AG04449 (cell line): ENCODE measurements around the gene SLC22A17.

ENCODE experiments used
- CTCF ChIA-PET: fragments of 350-600 bp; formaldehyde crosslinking; extraction: SDS; loops from one replicate; lab custom pipeline; 2021; ENCODE audit warnings: antibody characterized with exemption; lab: Yijun Ruan, JAX
- POLR2A ChIA-PET: fragments of 400-600, 350-600 bp; formaldehyde crosslinking; extraction: SDS; loops from one replicate; lab custom pipeline; 2020; ENCODE audit warnings: antibody characterized with exemption, inconsistent platforms; lab: Yijun Ruan, JAX
- DNase-seq: peaks from one replicate; pipeline ENCODE4 v3.0.0-alpha.2; 2010; ENCODE audit warnings: low read depth, low spot score
- H3K4me3 ChIP-seq: 2 replicates; pipeline ENCODE4 v1.5.1; 2011; ENCODE audit warnings: low read depth, mild to moderate bottlenecking, control low read depth, low read length
- TF ChIP-seq, protein P1 (sequence below): IDR thresholded peaks from one replicate; pipeline ENCODE4 v1.5.1; 2011; ENCODE audit warnings: mild to moderate bottlenecking, moderate library complexity, low read length, control low read depth, inconsistent platforms; ENCODE audit not compliant: insufficient read depth; ENCODE audit errors: missing control alignments

Gene SLC22A17

DNA sequence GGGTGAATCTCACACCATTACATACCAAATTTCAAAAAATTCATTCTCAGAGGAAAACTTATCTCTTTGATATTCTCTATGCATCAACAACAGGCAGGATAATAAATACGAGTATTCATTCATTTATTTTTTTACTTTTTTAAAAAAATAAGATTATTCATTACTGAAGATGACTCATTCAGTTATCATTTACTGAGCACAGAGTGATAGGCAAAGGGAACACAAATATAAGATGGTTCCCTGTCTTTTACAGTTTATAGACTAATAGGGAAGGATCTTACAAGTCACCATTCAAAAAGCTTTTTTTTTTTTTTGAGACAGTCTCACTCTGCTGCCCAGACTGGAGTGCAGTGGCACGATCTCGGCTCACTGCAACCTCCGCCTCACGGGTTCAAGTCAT, 36.4 kb downstream of the SLC22A17 start:
- ChIA-PET CTCF (interaction anchor here (5.1 kb wide), 1 partner anchor 14 kb away, joined by 30 read pairs; the partner anchor contains the start of gene PPP1R3E), POLR2A (interaction anchor here (0.6 to 1.3 kb wide), 2 partner anchors 9 to 12 kb away, joined by 3 read pairs; partner anchors contain the start of gene BCL2L2)
- no peak overlapping the region for H3K4me3 ChIP-seq
- TF ChIP-seq, protein P1, sequence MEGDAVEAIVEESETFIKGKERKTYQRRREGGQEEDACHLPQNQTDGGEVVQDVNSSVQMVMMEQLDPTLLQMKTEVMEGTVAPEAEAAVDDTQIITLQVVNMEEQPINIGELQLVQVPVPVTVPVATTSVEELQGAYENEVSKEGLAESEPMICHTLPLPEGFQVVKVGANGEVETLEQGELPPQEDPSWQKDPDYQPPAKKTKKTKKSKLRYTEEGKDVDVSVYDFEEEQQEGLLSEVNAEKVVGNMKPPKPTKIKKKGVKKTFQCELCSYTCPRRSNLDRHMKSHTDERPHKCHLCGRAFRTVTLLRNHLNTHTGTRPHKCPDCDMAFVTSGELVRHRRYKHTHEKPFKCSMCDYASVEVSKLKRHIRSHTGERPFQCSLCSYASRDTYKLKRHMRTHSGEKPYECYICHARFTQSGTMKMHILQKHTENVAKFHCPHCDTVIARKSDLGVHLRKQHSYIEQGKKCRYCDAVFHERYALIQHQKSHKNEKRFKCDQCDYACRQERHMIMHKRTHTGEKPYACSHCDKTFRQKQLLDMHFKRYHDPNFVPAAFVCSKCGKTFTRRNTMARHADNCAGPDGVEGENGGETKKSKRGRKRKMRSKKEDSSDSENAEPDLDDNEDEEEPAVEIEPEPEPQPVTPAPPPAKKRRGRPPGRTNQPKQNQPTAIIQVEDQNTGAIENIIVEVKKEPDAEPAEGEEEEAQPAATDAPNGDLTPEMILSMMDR, result no peak
- no peak for DNase-seq

DNA sequence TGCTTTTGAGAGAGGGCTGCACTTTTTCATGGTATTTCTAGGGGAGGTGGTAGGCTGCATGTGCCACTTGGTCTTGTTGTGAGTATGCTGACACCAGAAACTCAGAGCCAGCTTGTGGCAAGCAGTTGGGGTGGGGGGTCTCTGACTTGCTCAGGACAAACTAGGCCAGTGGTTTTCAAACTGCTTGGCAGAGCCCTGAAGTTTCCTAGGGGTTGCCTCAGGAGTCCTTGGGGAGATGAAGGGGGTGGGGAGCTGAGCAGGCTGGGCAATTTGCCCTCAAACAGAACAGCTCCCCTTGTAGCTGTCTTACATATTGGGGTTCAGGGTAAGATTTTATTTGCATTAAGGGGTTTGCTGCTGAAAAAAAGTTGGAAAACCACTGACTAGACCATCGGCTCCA, 42.1 kb downstream of the SLC22A17 start:
- POLR2A ChIA-PET, result interaction anchor here (0.5 to 1.6 kb wide), 2 partner anchors 11 to 16 kb away, joined by 3 to 10 read pairs; partner anchors contain the start of gene PABPN1
- no peak for DNase-seq
- H3K4me3 ChIP-seq, result no peak overlapping the region
- TF ChIP-seq, protein P1, result no peak
- CTCF ChIA-PET, result interaction anchor here (1.0 to 20.5 kb wide), 5 partner anchors 9 to 156 kb away, joined by 3 to 300 read pairs (median 8); partner anchors contain the start of genes HOMEZ and PPP1R3E

DNA sequence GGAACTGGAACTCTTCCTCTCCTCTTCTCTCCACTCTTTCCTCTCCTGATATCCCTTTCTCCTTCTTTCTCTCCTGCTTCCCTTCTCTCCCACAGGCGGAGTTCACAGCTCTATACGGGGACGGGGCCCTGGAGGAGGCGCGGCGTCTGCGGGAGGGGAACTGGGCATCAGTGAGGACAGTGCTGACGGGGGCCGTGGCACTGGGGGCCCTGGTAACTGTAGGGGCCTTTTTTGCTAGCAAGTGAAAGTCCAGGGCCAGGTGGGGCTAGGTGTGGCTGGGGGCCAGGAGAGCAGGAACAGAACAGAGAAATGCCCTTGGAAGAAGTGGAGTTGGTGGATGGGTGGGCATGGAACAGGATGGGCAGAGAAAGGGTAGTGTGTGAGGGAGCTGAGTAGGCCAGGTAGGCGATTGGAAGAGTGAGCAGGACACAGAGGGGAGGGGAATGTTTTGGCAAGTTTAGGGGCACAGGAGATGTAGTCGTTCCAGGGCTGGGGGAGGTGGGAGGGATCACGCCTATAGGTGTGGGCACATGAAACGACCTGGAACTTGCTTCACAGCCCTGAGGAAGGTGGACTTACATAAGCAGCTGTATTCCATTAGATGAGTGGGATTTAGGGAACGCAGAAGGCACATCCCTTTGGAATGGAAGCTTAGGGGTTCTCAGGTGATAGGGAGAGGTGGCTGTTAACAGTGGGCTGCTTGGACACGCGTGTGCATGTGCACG, 43.8 kb downstream of the SLC22A17 start:
- ChIA-PET CTCF (interaction anchor here (1.5 to 20.5 kb wide), 3 partner anchors 12 to 20 kb away, joined by 3 to 300 read pairs (median 5); partner anchors contain the start of gene HOMEZ), POLR2A (interaction anchor here (0.6 to 3.9 kb wide), 2 partner anchors 13 to 1908 kb away, joined by 3 to 30 read pairs; partner anchors contain the start of gene PABPN1)
- DNase-seq, result no peak
- H3K4me3 ChIP-seq, result peak overlapping the region; percentile 91
- TF ChIP-seq, protein P1, result no peak

DNA sequence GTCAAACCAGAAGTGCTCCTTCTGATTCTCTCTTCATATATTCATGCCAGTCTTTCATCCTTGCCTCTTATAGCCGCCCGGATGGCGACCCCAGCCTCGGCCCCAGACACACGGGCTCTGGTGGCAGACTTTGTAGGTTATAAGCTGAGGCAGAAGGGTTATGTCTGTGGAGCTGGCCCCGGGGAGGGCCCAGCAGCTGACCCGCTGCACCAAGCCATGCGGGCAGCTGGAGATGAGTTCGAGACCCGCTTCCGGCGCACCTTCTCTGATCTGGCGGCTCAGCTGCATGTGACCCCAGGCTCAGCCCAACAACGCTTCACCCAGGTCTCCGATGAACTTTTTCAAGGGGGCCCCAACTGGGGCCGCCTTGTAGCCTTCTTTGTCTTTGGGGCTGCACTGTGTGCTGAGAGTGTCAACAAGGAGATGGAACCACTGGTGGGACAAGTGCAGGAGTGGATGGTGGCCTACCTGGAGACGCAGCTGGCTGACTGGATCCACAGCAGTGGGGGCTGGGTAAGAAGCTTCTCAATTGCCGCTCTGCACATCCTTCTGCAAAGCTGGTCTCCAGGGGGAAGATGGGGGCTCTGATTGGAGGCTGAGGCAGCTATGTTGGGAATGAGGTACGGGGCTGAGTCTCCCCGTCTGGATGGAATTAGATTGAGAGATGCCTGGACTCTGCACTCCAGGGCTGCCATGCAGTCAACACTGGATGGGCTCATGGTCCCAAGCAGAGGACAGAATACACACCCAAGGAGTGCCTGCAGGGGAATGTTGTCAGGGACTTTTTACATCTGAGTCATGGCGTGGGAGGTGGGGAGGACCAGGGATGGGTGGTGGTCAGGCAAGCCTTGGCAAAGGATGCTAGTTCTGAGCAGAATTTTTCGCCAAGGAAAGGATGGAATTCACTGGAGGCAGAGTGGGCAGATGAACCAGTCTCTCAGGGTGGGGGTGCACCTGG, 44.7 kb downstream of the SLC22A17 start:
- ChIA-PET POLR2A (interaction anchor here (0.6 to 3.9 kb wide), 4 partner anchors 8 to 1907 kb away, joined by 3 to 30 read pairs (median 4); partner anchors contain the start of gene PABPN1), CTCF (interaction anchor here (0.7 to 20.5 kb wide), 5 partner anchors 10 to 19 kb away, joined by 3 to 300 read pairs (median 4); partner anchors contain the start of genes HOMEZ and PABPN1)
- DNase-seq, result no peak
- TF ChIP-seq, protein P1, result no peak
- H3K4me3 ChIP-seq, result peak overlapping the region; percentile 91

DNA sequence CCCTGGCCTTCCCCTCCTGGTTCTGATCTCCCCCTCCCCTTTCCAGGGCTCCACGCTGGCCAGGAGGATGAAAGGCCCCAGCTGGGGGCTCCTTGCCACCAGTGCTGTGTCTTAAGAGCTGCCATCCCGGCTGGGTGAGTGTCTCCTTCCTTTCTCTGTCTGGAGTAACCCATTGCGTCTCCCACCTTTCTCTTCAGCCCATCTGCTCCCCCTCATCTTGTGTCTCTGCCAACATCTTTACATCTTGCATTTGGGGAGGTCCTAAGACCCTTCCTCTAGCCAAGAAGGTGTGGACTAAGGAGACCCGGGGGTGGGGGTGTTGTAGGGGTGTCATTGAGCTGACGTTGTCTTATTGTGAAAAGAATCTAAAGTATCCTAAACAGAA, 45.5 kb downstream of the SLC22A17 start:
- TF ChIP-seq, protein P1, result no peak
- CTCF ChIA-PET, result interaction anchor here (0.7 to 20.5 kb wide), 6 partner anchors 10 to 73 kb away, joined by 3 to 300 read pairs (median 4); partner anchors contain the start of genes HOMEZ and PABPN1
- no peak for DNase-seq
- H3K4me3 ChIP-seq, result peak overlapping the region; percentile 91
- POLR2A ChIA-PET, result interaction anchor here (1.3 to 3.9 kb wide), 4 partner anchors 8 to 21 kb away, joined by 3 to 30 read pairs (median 4); partner anchors contain the start of genes HOMEZ and PABPN1
